ENCODE results near the gene NXPH4.

GRCh38 chr12:57185906-57186508, 30.6 kb upstream of the NXPH4 start:
- TF ChIP-seq CTCF (conservative IDR thresholded peaks at IDR 0.05): no peak
- no peak for TF ChIP-seq EZH2 (IDR thresholded peaks at IDR 0.05; ENCODE audit: low read depth)

All from PC-9 (cell line).